GM10847 (cell line): ENCODE measurements around the gene MVB12A.
A peak's percentile ranks its signal among the peaks of the same experiment; 100 is the strongest.

ENCODE experiments used
- POLR2A ChIP-seq: IDR thresholded peaks from 2 replicates; pipeline ENCODE4 v1.6.1; 2011; ENCODE audit not compliant: insufficient read length; ENCODE audit errors: extremely low read depth

Gene MVB12A

DNA sequence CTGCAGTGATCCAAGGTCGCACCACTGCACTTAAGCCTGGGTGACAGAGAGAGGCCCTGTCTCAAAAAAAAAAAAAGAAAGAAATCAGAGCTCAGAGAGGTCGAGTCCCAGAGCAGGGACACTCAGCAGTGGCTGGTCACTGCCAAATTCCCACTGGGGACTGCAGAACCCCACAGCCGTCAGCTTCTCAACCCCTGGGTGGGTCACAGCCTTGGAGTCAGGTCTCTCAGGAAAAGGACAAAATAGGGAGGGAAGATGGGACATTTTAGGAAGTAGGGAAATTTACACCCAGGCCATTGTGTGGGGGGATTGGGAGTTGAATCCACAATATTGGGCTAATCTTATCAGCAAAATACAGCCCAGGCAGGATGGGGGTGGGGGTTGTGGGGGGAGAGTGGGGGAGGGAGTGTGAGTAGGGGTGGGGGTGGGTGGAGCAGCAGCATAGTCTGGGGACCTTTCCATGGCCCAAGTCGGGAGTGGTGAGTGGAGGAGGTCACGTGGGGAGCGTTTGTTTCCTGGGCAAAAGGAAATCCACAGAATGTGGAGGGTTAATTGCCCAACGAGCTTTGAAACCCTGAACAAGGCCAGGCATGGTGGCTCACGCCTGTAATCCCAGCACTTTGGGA, 20.8 kb upstream of the MVB12A start:
- no peak for TF ChIP-seq POLR2A

DNA sequence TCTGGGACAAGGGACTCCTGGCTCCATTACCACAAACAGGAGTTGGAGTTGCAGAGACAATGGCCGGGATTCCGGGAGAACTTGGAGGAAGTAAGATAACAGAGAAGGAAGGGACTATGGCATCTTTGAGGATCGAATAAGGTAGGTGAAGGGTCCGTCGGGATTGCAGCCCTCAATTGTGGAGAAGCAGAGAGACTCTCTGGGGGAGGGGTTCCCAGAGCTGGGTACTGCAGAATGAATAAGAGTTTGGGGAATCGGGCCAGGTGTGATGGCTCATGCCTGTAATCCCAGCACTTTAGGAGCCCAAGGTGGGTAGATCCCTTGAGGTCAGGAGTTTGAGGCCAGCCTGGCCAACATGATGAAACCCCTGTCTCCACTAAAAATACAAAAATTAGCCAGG, 18.2 kb upstream of the MVB12A start:
- no peak for TF ChIP-seq POLR2A

DNA sequence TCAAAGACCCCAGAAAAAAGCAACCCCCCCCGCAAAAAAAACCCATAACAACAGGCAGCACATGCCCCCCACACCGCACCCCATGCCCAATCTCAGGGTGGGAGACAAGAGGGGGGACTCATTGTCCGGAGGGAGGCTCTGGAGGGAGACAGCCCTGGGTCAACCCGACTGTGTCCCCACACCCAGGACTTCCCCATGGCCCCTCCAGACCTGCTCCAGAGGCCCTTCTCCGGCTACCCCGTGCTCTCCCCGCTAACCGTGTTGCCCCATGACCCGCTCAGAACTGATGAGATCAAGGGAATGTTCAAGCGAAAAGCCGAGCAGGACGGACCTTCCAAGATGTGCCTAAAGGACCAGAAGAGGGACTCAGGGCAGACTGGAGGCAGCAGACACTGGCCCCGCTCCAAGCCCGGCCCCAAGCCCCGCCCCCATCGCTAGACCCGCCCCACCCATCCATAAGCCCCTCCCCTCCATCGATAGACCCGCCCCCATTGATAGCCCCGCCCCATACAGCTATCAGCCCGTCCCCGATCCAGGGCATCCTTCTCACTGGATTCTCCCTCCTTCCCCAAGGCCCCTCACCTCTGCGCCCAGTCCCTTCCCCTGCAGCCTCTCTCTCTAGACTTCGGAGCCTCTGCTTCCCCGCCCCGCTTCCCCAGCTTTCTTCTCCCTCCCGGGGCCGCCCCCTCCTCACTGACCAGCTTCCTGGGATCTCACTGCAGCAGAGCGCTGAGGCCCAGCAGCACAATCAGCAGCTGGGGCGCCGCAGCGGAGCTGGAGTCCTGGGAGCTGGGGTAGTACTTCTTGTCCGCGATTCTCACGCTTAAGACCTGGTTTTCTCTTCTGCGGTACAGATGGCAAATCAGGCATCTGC, 16.6 kb upstream of the MVB12A start:
- TF ChIP-seq POLR2A, result no peak

DNA sequence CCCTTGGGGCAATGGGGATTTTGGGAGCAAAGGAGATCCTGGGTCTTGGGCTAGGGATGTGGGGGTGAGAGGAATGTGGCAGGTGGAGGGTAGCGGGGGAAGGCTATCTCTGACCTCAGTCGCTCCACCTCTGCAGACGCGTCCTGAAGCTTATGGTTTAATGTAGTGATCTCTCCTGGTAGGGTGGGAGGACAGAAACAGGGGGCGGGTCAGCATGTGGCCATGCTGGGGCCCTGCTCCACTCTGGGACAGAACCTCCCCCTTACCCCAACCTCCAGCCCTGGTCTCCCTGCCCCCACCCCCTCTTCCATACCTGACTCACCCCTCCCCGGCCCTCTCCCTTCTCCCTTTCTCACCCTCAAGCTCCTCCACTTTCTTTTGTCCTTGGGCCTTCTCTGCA, 15.8 kb upstream of the MVB12A start:
- TF ChIP-seq POLR2A, result no peak

- TF ChIP-seq POLR2A, result no peak
Observed at GRCh38 chr19:17404621-17405249, 15.1 kb upstream of the MVB12A start.

GRCh38 chr19:17405250-17406045, 14.4 kb upstream of the MVB12A start, which contains the start of gene BST2:
Gene BST2, minus strand, starts transcription at chr19:17405630. Its CDS starts 55 bp downstream, at chr19:17405575.
- TF ChIP-seq POLR2A, result peak; percentile 46

- peak; percentile 24 for TF ChIP-seq POLR2A
Observed at GRCh38 chr19:17406046-17406886, 13.6 kb upstream of the MVB12A start.

- TF ChIP-seq POLR2A, result no peak
Observed at GRCh38 chr19:17406887-17407196, 13.0 kb upstream of the MVB12A start.

GRCh38 chr19:17409990-17410389, 9.9 kb upstream of the MVB12A start:
- TF ChIP-seq POLR2A, result no peak

DNA sequence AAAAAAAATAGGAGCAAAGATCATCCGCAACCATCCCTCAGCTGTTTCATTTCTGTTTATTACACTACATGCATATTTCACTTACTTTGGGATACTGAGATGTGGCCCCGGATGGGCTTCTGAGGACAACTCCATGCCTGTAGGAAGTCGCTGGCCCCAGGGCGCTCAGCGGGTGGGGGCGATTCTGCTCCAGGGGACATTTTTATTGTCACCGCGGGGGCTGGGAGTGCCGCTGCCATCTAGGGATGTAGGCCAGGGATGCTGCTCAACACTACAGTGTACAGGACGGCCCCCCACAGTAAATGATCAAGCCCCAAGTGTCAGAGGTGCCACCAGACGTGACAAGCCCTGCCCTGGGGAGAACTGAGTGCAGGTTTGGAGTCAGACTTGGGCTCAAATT, 8.0 kb upstream of the MVB12A start:
- TF ChIP-seq POLR2A, result no peak

GRCh38 chr19:17414097-17414496, 5.8 kb upstream of the MVB12A start:
- no peak for TF ChIP-seq POLR2A

GRCh38 chr19:17415121-17415520, 4.7 kb upstream of the MVB12A start:
- no peak for TF ChIP-seq POLR2A

- no peak for TF ChIP-seq POLR2A
Observed at GRCh38 chr19:17418710-17419109, 1.1 kb upstream of the MVB12A start.

- TF ChIP-seq POLR2A, result no peak
Observed at GRCh38 chr19:17419154-17419620, 660 bp upstream of the MVB12A start.
